MM.1S (cell line): ENCODE data around the gene KIRREL3.

Experiments used
- CTCF ChIP-seq: fragments of 300-600 bp; sonication (generic); IDR thresholded peaks from 2 replicates; pipeline ENCODE4 v1.5.1; 2016; ENCODE audit warnings: antibody characterized with exemption, low read length, mixed read lengths
- EZH2 ChIP-seq: fragments of 300-600 bp; sonication (generic); optimal IDR thresholded peaks from 2 replicates; pipeline ENCODE3; 2017; ENCODE audit warnings: low read depth, mild to moderate bottlenecking, antibody characterized with exemption, low read length, mixed read lengths
- EZH2phosphoT487 ChIP-seq: fragments of 300-600 bp; sonication (generic); IDR thresholded peaks from 2 replicates; pipeline ENCODE4 v1.6.1; 2018; ENCODE audit warnings: antibody characterized with exemption, low read length

GRCh38 chr11:126978911-126979310 lies 21.7 kb downstream of the KIRREL3 start:
- no peak for TF ChIP-seq CTCF
- TF ChIP-seq EZH2, result no peak
- TF ChIP-seq EZH2phosphoT487, result no peak
